Stimulated activated CD4-positive, alpha-beta T cell treated with anti-CD3 and anti-CD28 coated beads, Interleukin-15, amount 100 ng/mL, for 1 hour (primary cell): ENCODE data around the gene CCSAP.
"Not testable (repeated sequence)": the region's sequence is repeated elsewhere in the genome, so short reads cannot be mapped to it uniquely, and the experiment has no call there.

Source experiments
- DNase-seq, 2 donors: peaks; one replicate each; pipeline ENCODE4 v3.0.0-alpha.2; 2020; ENCODE audit warnings: low read depth in 1 of 2, low spot score in 1 of 2

CCSAP gene

DNA sequence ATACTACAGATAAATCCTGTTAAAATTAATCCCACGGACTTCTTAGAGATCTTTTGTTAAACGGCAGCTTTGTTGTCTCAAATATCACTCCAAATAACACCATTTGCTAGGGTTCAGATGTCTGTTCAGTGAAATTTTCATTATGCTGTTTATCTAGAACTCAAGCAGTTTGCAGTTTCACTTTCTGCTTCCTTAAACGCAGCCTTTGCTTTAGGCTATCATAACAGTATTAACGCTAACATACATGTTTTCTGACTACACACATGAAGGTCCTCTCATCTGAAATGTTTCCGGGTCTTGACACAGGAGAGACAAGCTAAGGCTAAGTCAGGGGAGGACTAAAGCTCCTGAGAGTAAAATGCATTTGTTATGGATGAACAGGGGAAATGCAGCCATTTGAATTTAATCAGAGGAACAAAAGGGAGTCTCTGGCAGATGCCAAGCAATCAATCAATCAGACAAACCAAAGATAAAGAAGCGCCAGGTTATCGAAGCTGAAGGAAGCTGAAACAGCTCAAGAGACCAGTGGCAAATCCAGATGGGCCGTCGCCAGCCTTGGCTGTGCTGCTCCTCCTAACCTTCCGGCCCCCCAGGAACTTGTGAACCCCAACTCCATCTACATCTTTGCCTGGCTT, 16.9 kb downstream of the CCSAP start:
- DNase-seq, result no peak

DNA sequence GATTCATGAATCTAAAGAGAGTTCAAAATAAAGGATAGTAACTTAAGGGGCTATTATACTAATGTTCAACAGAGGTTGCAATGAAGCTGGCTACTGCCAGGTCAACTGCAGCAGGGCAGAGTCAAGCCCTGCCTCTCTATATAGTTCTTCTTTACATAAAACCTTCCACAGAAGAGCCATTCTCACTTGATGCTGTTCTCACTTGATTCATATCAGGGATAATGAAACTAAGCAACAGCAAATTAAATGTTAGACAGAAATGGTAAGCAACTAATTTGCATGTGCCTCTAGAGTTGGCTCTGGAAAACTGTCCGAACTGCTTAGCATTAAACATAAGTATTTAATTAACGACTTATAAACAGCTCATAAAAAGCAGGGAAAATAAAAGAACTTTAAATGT, 17.4 kb downstream of the CCSAP start:
- no peak for DNase-seq

DNA sequence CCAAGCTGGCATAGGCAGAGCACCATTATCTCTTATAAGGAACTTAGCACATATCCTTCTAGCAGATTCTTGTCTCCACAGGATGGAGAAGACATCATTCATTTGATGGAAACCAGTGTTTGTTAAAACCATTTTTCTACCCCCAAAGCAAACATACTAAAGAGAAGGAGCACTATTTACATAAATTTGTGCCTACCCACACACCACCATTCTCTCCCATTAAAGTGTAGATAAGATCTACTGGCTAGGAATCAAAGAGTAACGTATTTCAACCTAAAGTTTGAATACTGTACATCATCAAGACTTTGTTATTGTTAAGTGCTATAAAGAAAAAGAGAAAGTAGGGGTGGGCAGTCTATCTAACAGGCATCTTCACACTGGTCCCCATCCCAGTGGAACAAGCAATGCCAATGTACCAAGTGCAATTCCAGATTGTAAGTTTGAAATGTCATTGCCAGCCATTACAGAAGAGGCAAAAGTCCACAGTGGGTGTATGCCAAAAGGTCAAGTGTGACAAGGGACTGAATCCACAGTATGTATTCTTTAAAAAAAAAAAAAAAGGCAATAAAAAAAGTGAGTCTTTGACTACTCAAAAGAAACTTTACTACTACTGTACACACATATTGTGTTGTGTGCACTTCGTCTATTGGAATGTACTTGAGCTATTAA, 18.8 kb downstream of the CCSAP start:
- DNase-seq, result no peak

DNA sequence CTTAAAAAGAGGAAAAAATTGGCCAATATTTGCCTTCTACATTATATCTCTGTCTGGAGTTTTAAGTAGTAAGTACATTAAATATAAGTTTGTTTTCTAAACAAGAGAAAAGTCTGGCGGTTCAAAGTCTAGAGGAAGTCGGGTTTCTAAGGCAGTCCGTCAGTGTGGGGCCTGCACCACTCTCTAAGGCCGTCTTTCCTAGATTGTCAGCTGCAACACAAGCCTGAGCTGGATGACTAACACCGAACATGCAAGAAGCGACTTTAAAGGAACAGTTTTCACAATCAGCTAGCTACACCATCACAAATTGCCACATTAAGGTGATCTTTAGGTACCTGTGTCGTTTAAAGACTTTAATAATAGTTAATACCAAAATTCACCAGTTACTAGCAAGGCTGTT, 19.6 kb downstream of the CCSAP start:
- DNase-seq, result no peak

DNA sequence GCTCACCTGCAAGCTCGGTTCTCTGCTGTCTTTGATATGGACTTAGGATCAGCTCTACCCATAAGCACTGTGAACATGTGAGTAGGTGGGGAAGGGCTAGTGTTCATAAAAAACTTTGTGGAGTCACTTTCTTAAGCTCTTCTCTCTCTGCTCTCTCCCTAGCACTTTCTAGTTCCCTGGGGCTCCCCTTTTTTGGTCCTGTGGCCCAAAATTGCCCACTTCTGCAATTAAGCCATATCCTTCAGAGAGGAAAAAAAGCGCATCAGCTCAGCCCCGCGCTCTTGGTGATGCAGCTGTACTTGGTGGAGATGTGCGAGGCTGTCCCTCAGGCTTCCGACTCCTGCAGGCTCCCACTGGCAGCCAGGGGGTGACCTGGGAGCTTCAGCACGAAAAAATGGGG, 23.4 kb downstream of the CCSAP start:
- no peak for DNase-seq

DNA sequence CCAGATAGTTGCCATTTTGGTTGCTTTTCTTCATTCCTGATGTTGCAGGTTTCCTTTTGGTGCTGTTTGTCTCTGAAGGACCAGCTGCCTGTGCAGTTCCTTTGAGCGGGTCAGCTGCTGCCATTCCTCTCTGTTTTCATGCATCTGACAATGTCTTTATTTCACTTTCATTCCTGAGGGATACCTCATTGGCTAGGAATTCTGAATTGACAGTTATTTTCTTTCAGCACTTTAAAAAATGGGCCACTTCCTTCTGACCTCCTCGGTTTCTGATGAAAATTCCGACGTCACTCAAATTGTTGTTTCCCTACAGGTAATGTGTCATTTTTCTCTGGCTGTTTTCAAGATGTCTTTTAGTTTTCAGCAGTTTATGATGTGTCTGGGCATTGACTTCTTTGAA, 24.8 kb downstream of the CCSAP start:
- DNase-seq, result no peak

DNA sequence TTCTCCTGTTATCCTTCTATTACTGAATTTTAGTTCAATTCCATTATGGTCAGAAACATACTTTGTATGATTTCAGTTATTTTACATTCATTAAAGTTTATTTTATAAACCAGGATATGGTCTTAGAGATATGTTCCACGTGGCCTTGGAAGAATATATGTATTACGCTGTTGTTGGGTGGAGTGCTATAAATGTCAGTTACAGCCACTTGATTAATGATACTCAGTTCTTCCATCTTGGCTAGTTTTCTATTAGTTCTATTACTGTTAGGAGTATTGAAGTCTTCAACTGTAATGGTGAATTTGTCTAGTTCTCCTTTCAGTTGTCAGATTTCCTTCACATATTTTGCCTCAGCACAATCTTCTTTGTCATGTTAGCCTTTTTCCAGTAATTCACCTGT, 26.7 kb downstream of the CCSAP start:
- no peak for DNase-seq

DNA sequence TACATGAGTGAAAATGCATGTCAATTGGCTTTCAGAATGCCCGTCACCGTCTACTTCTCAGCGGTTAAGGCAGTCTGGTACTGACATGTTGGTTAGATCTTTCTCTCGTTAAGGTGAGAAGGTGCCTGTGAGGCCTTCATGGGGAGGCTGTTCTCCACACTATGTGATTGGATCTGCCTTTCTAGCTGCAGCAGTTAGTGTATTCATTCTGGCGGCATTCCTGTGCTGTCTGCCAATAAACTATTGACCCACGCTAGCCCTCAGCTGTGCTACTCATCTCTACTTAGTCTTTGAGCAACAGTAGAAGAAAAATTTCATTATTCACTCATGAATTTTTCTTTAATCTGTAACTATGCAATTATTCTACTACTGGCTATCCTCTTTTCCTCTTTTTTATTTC, 32.0 kb downstream of the CCSAP start:
- no peak for DNase-seq

DNA sequence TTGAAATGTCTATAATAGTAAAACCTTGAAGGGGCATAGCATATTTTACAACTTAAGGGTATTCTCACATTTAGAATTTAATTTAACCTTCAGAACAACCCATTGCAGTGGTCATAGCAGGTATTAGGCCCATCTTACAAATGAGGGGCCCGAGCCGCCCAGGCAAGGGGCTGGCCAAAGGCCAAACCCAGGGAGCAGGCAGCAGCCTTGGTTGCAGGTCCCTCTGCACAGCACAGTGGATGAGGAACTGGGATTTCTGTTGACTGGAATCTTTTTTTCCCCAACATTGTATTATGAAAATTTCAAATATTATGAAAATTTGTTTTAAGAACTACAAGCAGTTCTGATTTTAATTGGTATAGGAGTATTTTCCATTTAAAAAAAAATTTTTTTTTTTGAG, 33.2 kb downstream of the CCSAP start:
- no peak for DNase-seq

DNA sequence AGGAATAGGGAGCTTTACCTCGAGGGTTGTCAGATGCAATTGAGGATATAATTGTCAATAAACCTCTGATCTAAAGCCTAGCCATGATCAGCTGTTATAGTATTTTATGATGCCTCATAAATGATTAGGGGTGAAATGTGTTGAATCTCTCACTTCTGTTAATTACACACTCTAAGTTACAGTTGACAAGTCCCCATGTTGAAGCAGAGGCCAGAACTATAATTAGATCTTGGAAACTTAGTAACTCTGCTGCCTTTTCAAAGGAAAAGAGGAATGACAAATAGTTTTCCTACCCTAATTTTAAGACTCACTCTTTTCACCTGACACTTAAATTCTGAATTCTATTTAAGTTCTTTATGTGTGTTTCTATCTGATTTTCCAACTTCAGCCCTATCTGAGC, 33.8 kb downstream of the CCSAP start:
- no peak for DNase-seq

DNA sequence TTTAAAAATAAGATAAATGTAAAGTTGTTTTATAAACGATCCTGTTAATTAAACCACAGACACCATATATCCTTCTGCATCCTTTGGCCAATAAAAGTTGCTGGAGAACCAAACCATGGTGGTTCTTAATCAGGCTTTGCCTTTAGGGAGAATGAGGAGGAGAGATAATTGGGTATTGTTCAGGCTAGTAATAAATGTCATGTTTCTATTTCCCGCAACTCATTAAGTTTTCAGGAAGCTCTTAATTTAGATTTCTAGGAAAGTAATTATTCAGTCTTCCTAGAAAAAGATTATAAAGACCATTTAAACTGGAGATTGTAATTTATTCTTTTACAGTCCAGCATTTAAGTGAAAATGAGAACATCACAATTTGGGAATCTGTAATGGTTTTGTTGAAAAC, 37.5 kb downstream of the CCSAP start:
- no peak for DNase-seq

DNA sequence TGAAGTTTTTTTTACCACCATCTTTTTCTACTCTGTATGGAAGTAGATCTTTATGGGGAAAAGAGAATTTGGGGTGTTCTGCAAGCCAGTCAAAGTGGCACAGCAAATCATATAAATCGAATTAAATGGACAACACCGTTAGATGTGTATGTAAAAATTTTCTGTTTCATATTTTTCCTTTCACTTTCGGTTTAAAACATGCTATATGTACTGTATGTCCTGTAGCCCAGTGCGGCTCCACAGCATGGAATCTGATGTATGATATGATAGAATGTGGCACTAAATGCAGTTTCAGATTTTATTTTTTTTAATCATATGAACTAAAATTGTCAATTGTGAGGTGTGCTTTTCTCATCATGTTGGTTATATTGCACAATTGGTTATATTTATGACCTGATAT, 39.0 kb downstream of the CCSAP start:
- DNase-seq, result no peak

DNA sequence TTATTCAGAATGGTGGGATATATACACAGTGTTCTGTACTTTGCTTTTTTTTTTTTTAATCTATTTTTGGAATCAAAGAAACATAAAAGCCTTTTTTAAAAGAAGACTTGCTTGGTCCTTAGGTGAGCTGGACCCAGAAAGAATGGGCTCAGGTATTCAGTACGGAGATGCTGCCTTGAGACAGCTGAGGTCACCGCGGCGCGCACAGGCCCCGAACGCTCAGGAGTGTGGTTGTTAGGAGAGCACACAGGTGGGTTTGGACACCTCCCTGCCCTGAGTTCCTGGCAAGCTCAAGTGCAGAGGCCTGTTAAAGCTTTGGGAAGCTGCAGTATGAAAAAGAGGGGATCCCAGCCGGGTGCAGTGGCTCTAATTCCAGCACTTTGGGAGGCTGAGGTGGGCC, 40.1 kb downstream of the CCSAP start:
- no peak for DNase-seq

DNA sequence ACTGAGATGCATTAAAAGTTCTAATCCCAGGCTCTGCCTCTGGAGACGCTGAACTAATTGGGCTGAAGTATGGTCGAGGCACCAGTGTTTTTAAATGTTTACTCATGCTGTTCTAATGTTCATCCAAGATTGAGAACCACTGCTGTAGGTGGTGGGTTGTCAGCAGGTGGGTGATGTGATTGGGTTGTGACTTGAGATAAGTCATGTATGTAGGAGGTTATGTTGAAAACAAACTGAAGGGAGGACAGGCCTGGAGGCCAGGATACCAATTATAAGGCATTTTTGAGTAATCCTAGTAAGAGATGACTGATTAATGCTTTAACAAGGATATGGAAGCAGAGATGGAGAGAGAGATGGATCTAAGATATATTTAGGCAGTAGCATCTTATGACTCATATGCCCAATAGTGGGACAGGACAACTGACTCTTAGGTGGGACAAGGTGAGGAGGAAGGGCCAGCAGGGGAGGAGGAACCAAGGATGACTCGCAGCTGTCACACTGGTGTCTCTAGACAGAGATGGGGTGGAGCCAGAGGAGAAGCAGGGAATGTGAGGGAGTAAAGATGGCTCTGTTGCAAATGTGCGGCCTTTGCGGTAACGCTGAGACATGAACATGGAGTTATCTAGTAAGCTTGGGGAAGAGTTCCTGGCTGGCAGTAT, 42.6 kb downstream of the CCSAP start:
- DNase-seq, result no peak

DNA sequence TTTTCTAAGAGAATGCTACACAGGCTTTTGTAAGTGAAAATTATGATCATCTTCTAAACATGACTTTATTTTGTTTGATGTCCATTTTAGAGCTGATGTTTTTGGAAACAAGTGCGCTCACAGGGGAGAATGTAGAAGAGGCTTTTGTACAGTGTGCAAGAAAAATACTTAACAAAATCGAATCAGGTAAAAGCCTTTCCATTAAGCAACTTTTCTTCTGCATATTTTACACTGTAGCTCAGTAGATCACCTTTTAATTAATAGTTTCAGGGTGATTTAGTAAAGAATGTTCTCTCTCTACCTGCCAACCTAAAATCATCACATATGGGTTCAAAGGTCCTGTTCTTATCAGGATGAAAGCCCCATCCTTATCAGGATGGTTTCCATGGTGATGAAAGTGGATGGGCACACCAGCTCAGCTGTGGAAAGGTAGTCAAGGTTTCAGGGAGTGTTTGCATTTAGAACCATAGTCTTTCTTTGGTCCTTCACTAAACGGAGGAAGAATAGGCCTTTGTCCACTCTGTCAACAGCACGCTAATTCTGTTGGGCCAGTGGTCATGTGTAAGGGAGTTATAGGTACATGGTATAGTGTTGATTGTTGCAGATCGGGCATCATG, 43.9 kb downstream of the CCSAP start:
- no peak for DNase-seq

DNA sequence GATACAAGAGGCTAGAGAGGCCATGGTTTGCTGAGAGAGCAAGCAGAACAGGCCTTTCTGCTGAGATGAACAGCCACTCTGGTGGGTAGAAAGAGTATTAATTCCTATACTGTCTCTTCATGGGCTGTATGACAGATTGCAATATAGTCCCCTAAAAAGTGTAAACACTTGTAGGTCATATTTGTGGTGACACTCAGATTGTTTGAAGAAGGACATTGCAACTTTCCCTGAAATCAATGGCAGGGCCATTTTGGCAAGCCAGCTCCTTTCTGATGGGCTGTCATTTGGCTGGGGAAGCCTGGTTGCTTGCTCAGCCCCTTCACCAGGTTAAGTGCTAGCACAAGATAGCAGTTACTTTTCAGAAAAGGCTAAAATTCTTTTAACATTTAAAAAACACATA, 44.4 kb downstream of the CCSAP start:
- DNase-seq, result no peak

DNA sequence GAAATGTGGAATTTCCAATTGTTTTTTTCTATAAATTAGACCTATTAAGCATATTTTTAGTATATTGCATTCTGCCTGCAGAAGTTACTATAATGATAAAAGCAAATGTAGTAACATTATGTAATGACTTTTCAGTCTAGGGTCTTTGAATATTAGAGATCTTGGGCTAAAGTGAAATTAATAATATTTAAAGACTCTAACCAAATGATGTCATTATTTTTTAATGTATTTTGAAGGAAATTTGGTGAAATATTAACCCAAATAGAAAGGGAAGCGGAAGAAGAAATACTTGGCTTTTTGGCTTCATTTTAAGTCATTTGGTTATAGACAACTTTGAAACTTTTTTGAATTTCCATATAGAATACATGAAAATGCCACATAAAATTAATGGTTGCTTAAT, 45.1 kb downstream of the CCSAP start:
- no peak for DNase-seq

DNA sequence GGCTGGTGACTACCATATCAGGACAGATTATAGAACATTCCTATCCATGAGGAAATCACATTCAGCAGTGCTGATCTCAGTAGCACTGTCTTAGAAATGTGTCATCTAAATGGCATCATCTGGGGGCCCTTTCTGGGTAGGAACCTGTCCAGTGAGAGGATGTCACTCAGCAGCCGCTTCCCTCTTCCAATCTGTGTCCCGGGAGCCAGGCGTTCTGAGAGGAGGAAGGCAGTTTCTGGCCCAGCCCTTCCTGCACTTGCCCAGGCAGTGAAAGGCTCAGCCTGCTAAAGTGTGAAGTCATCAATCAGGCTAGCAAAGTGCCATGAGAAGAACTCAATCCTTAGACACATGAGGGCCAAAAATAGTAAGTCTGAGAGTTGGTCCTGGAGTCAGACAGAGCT, 46.3 kb downstream of the CCSAP start:
- DNase-seq, result no peak

DNA sequence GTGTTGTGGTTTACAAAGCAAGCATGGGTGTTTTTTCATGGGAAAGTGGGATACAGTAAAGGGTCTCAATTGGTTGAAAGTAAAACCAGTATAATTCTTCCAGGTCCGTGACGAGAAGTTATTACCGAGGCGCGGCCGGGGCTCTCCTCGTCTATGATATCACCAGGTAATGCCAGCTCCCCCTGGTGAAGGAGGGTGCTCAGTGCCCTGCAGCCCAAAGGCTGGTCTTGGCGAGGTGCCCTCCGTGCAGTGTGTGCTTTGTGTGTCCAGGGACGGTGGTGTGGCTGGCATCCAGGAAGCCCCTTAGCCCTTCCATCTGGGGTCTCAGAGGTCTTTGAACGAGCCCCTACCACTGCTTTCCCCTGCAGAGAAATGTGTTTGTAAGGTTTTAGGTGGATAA, 47.1 kb downstream of the CCSAP start:
- no peak for DNase-seq

DNA sequence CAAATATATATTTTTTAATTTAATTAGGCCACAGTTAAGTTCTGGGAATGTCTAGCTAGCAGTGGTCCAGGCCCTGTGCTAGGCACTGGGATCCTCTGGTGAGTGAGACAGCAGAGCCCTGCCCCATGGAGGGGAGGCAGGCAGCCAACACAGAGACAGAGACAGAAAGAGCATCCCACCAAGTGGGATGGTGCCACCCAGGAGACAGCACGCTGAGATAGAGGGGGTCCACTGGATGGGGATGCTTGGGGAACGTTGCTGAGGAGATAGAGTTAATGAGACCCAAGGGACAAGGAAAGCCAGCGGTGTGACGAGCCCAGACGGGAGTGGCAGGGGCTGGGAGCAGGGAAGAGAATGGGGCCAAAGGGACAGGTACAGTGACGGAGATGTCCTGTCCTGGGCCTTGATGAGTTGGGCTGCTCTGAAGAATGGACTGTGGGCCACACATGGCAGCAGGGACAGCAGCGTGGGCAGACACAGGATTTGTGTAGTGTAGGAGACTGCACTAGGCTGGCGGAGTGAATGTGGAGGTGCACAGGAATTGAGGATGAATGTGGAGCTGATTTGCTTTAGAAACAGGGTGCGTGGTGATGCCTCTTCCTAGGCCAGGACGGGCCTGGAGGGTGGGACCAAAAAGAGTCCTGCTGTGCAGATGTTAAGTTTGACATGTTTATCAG, 49.2 kb downstream of the CCSAP start:
- DNase-seq, result no peak

DNA sequence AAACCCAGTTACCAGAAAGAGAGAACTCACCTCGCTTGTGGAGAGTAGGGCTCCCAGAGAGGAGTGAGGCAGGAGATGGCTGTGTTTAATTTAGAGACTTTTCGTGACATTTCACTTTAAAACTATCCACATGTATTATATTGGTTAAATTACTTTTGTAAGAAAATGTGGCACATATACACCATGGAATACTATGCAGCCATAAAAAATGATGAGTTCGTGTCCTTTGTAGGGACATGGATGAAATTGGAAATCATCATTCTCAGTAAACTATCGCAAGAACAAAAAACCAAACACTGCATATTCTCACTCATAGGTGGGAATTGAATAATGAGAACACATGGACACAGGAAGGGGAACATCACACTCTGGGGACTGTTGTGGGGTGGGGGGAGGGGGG, 51.2 kb downstream of the CCSAP start:
- not testable (repeated sequence) for DNase-seq

DNA sequence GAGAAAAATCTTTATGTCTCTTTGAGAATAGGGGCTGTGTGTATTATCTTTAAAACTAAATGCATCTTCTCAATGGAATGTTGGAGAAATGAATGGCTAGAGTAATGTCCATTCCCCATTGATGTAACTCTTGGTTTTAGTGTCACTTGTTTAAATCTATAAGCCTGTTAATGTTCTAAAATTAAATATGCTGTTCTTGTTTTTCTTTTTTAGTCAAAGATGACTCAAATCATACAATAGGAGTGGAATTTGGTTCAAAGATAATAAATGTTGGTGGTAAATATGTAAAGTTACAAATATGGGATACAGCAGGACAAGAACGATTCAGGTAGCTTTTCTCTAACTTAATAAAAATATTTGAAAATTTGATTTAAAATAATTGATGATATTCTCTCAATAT, 54.3 kb downstream of the CCSAP start:
- no peak for DNase-seq
